ENCODE results near the gene PHLDA3. TPM values are rescaled to one million over a fixed set of nuclear protein-coding genes. Genes with fewer than 3 reads are reported as not detected.
A peak's percentile ranks its signal among the peaks of the same experiment; 100 is the strongest.
"Not testable (repeated sequence)": the region's sequence is repeated elsewhere in the genome, so short reads cannot be mapped to it uniquely, and the experiment has no call there.

The PHLDA3 gene
- total and polyA plus RNA-seq, 7 experiments from 2014 or later, result 0.13 to 22.4 (median 0.67) TPM; not detected in 1

GRCh38 chr1:201497935-201498509 is 29.0 kb upstream of the PHLDA3 start:
- Histone ChIP-seq H3K9me3 (ENCODE audit: control insufficient read depth in 2 of 3, low read length in 3 of 3) (no peaks in the 10 kb centered on the region), H3K4me1 (ENCODE audit: control insufficient read depth in 2 of 2, insufficient read depth in 2 of 2, low read length in 2 of 2) (no peaks in the 10 kb centered on the region), H3K27me3 (ENCODE audit: control insufficient read depth in 2 of 2, insufficient read depth in 2 of 2, low read length in 2 of 2) (no peaks in the 10 kb centered on the region), H3K4me3 (ENCODE audit: low read length) (no peak overlapping the region), H3K36me3 (ENCODE audit: control insufficient read depth in 2 of 3, insufficient read depth in 3 of 3, low read length in 3 of 3) (peaks cover 0 to 33% (median 0%) of the 10 kb centered on the region in 3 experiments), H3K27ac (ENCODE audit: low read depth, low read length) (no peak overlapping the region)
- Mint-ChIP-seq H3K9me3 (peaks cover 0 to 2% (median 0%) of the 10 kb centered on the region in 11 donors), H3K4me1 (peaks cover 1 to 22% (median 9%) of the 10 kb centered on the region in 7 donors), H3K27me3 (no peaks in the 10 kb centered on the region), H3K27ac (no peak overlapping the region), H3K4me3 (no peak overlapping the region), H3K36me3 (peaks cover 8 to 28% (median 17%) of the 10 kb centered on the region in 5 donors)
- intact Hi-C loops (cut with micrococcal nuclease), result no loop called here
- no peak for ATAC-seq
- ChIA-PET CTCF (interaction anchor here (1.1 to 2.9 kb wide), 3 partner anchors 11 to 16 kb away, joined by 3 to 12 read pairs (median 7); no protein-coding TSS in a partner anchor), POLR2A (interaction anchor here (1.1 kb wide), 1 partner anchor 9 kb away, joined by 5 read pairs; the partner anchor contains the start of gene CSRP1)
- DNase-seq, result no peak

GRCh38 chr1:201496296-201496690 is 27.3 kb upstream of the PHLDA3 start:
- DNase-seq, result no peak
- Histone ChIP-seq H3K4me3 (ENCODE audit: low read length) (no peak overlapping the region), H3K4me1 (ENCODE audit: control insufficient read depth in 2 of 2, insufficient read depth in 2 of 2, low read length in 2 of 2) (no peaks in the 10 kb centered on the region), H3K36me3 (ENCODE audit: control insufficient read depth in 2 of 3, insufficient read depth in 3 of 3, low read length in 3 of 3) (peaks cover 0 to 42% (median 0%) of the 10 kb centered on the region in 3 experiments), H3K27me3 (ENCODE audit: control insufficient read depth in 2 of 2, insufficient read depth in 2 of 2, low read length in 2 of 2) (no peaks in the 10 kb centered on the region), H3K9me3 (ENCODE audit: control insufficient read depth in 2 of 3, low read length in 3 of 3) (no peaks in the 10 kb centered on the region), H3K27ac (ENCODE audit: low read depth, low read length) (no peak overlapping the region)
- H3K36me3 Mint-ChIP-seq, result peaks cover 8 to 33% (median 17%) of the 10 kb centered on the region in 5 donors
- peaks cover 0 to 17% (median 0%) of the 10 kb centered on the region in 7 donors for H3K4me1 Mint-ChIP-seq
- peak overlapping the region in 1 of 9 donors; percentile 67 for H3K27ac Mint-ChIP-seq
- no peak for ATAC-seq
- H3K4me3 Mint-ChIP-seq, result no peak overlapping the region
- POLR2A ChIA-PET, result interaction anchor here (1.2 kb wide), 1 partner anchor 15 kb away, joined by 3 read pairs; no protein-coding TSS in a partner anchor
- CTCF ChIA-PET, result interaction anchor here (2.1 to 2.5 kb wide), 2 partner anchors 13 to 16 kb away, joined by 7 to 9 read pairs; no protein-coding TSS in a partner anchor
- intact Hi-C loops (cut with micrococcal nuclease), result no loop called here
- no peaks in the 10 kb centered on the region for H3K27me3 Mint-ChIP-seq
- peaks cover 0 to 2% (median 0%) of the 10 kb centered on the region in 11 donors for H3K9me3 Mint-ChIP-seq

GRCh38 chr1:201495551-201496295 is 26.7 kb upstream of the PHLDA3 start:
- DNase-seq (no peak), ATAC-seq (no peak)
- Histone ChIP-seq H3K9me3 (ENCODE audit: control insufficient read depth in 2 of 3, low read length in 3 of 3) (no peaks in the 10 kb centered on the region), H3K4me1 (ENCODE audit: control insufficient read depth in 2 of 2, insufficient read depth in 2 of 2, low read length in 2 of 2) (no peaks in the 10 kb centered on the region), H3K36me3 (ENCODE audit: control insufficient read depth in 2 of 3, insufficient read depth in 3 of 3, low read length in 3 of 3) (peaks cover 0 to 45% (median 0%) of the 10 kb centered on the region in 3 experiments), H3K27me3 (ENCODE audit: control insufficient read depth in 2 of 2, insufficient read depth in 2 of 2, low read length in 2 of 2) (no peaks in the 10 kb centered on the region), H3K4me3 (ENCODE audit: low read length) (no peak overlapping the region), H3K27ac (ENCODE audit: low read depth, low read length) (no peak overlapping the region)
- H3K9me3 Mint-ChIP-seq, result peaks cover 0 to 2% (median 0%) of the 10 kb centered on the region in 11 donors
- H3K4me1 Mint-ChIP-seq, result peaks cover 0 to 17% (median 0%) of the 10 kb centered on the region in 7 donors
- ChIA-PET POLR2A (interaction anchor here (1.2 kb wide), 1 partner anchor 16 kb away, joined by 3 read pairs; no protein-coding TSS in a partner anchor), CTCF (interaction anchor here (2.1 to 2.5 kb wide), 2 partner anchors 13 to 17 kb away, joined by 7 to 9 read pairs; no protein-coding TSS in a partner anchor)
- no peak overlapping the region for H3K27ac Mint-ChIP-seq
- no peak overlapping the region for H3K4me3 Mint-ChIP-seq
- no peaks in the 10 kb centered on the region for H3K27me3 Mint-ChIP-seq
- intact Hi-C loops (cut with micrococcal nuclease), result no loop called here
- peaks cover 8 to 35% (median 18%) of the 10 kb centered on the region in 5 donors for H3K36me3 Mint-ChIP-seq

GRCh38 chr1:201493757-201494617 is 25.0 kb upstream of the PHLDA3 start:
- Histone ChIP-seq H3K4me3 (ENCODE audit: low read length) (no peak overlapping the region), H3K4me1 (ENCODE audit: control insufficient read depth in 2 of 2, insufficient read depth in 2 of 2, low read length in 2 of 2) (no peaks in the 10 kb centered on the region), H3K9me3 (ENCODE audit: control insufficient read depth in 2 of 3, low read length in 3 of 3) (no peaks in the 10 kb centered on the region), H3K27me3 (ENCODE audit: control insufficient read depth in 2 of 2, insufficient read depth in 2 of 2, low read length in 2 of 2) (no peaks in the 10 kb centered on the region), H3K36me3 (ENCODE audit: control insufficient read depth in 2 of 3, insufficient read depth in 3 of 3, low read length in 3 of 3) (peaks cover 0 to 59% (median 0%) of the 10 kb centered on the region in 3 experiments), H3K27ac (ENCODE audit: low read depth, low read length) (no peak overlapping the region)
- Mint-ChIP-seq H3K4me3 (no peak overlapping the region), H3K4me1 (peaks cover 0 to 17% (median 0%) of the 10 kb centered on the region in 7 donors), H3K9me3 (peaks cover 0 to 2% (median 0%) of the 10 kb centered on the region in 11 donors), H3K27ac (peak overlapping the region in 1 of 9 donors; percentile 63), H3K36me3 (peaks cover 8 to 39% (median 18%) of the 10 kb centered on the region in 5 donors), H3K27me3 (no peaks in the 10 kb centered on the region)
- CTCF ChIA-PET, result no interaction called here
- intact Hi-C loops (cut with micrococcal nuclease), result no loop called here
- ATAC-seq, result no peak
- POLR2A ChIA-PET, result interaction anchor here (0.6 kb wide), 1 partner anchor 488 kb away, joined by 3 read pairs; no protein-coding TSS in a partner anchor
- DNase-seq, result no peak

- H3K27ac ChIP-seq (ENCODE audit: low read depth, low read length); H3K4me3 ChIP-seq (ENCODE audit: low read length); H3K27me3 Mint-ChIP-seq; H3K9me3 Mint-ChIP-seq; H3K9me3 ChIP-seq (ENCODE audit: control insufficient read depth in 2 of 3, low read length in 3 of 3); ATAC-seq; CTCF ChIA-PET; H3K4me1 ChIP-seq (ENCODE audit: control insufficient read depth in 2 of 2, insufficient read depth in 2 of 2, low read length in 2 of 2); H3K27ac Mint-ChIP-seq; DNase-seq; H3K27me3 ChIP-seq (ENCODE audit: control insufficient read depth in 2 of 2, insufficient read depth in 2 of 2, low read length in 2 of 2); POLR2A ChIA-PET; intact Hi-C loops (cut with micrococcal nuclease); H3K4me3 Mint-ChIP-seq: not testable (repeated sequence)
- peaks cover 0 to 15% (median 0%) of the 10 kb centered on the region in 7 donors for H3K4me1 Mint-ChIP-seq
- peaks cover 0 to 68% (median 0%) of the 10 kb centered on the region in 3 experiments for H3K36me3 ChIP-seq (ENCODE audit: control insufficient read depth in 2 of 3, insufficient read depth in 3 of 3, low read length in 3 of 3)
- H3K36me3 Mint-ChIP-seq, result peaks cover 8 to 43% (median 18%) of the 10 kb centered on the region in 5 donors
Measured at GRCh38 chr1:201493026-201493656, 24.2 kb upstream of the PHLDA3 start.
